Smooth muscle cell (in vitro differentiated cells): ENCODE results near the gene APP. TPM values are rescaled to one million over a fixed set of nuclear protein-coding genes. Genes with fewer than 3 reads are reported as not detected.

ENCODE experiments used
- DNase-seq: peaks from one replicate; lab custom pipeline; 2025; ENCODE audit not compliant: unreplicated experiment; lab: John Stamatoyannopoulos, UW
- H2AFZ ChIP-seq: fragments of 200-600 bp; sonication (generic); 2 replicates; pipeline ENCODE4 v1.6.0; 2016; ENCODE audit warnings: antibody characterized with exemption, low read depth, mild to moderate bottlenecking
- H3F3A ChIP-seq: fragments of 200-600 bp; sonication (generic); 2 replicates; pipeline ENCODE4 v1.6.0; 2017; ENCODE audit warnings: antibody characterized with exemption, low read depth
- H3K27ac ChIP-seq: fragments of 200-600 bp; sonication (generic); 2 replicates; pipeline ENCODE4 v1.5.1; 2016; ENCODE audit warnings: low read depth, mild to moderate bottlenecking
- H3K27me3 ChIP-seq: fragments of 200-600 bp; sonication (generic); 2 replicates; pipeline ENCODE4 v1.6.1; 2016; ENCODE audit warnings: low read depth, mild to moderate bottlenecking
- H3K36me3 ChIP-seq: fragments of 200-600 bp; sonication (generic); 2 replicates; pipeline ENCODE4 v1.5.1; 2016; ENCODE audit warnings: low read depth
- H3K4me1 ChIP-seq: fragments of 200-600 bp; sonication (generic); 2 replicates; pipeline ENCODE4 v1.5.1; 2016; ENCODE audit warnings: low read depth
- H3K4me2 ChIP-seq: fragments of 200-600 bp; sonication (generic); 2 replicates; pipeline ENCODE4 v1.6.0; 2016; ENCODE audit warnings: mild to moderate bottlenecking
- H3K4me3 ChIP-seq: fragments of 200-600 bp; sonication (generic); 2 replicates; pipeline ENCODE4 v1.5.1; 2016; ENCODE audit warnings: mild to moderate bottlenecking
- H3K79me2 ChIP-seq: fragments of 200-600 bp; sonication (generic); 2 replicates; pipeline ENCODE4 v1.6.0; 2016; ENCODE audit warnings: low read depth, mild to moderate bottlenecking
- H3K9ac ChIP-seq: fragments of 200-600 bp; sonication (generic); 2 replicates; pipeline ENCODE4 v1.6.0; 2016; ENCODE audit warnings: low read depth
- H3K9me3 ChIP-seq: fragments of 200-600 bp; sonication (generic); replicated peaks from 2 replicates; pipeline ENCODE4 v1.5.1; 2016; ENCODE audit warnings: low read depth
- H4K20me1 ChIP-seq: fragments of 200-600 bp; sonication (generic); 2 replicates; pipeline ENCODE4 v1.6.0; 2016; ENCODE audit warnings: low read depth
- CTCF ChIP-seq: fragments of 200-600 bp; sonication (generic); IDR thresholded peaks from 2 replicates; pipeline ENCODE4 v1.5.1; 2017; ENCODE audit warnings: borderline replicate concordance, mild to moderate bottlenecking, antibody characterized with exemption; ENCODE audit not compliant: insufficient read depth, poor library complexity, severe bottlenecking
- WGBS: methylation state at CpG from one replicate; pipeline ENCODE4 v1.1.7; 2016; ENCODE audit warnings: low lambda C conversion rate; 5-methylcytosine and 5-hydroxymethylcytosine counted together
- polyA plus RNA-seq: library from polyadenylated mRNA; unstranded; fragments of >200 nt; fragmentation: Nextera tagmentation; extraction: Ambion mirVana; gene quantifications from 2 replicates; pipeline ENCODE4 v1.2.1, GENCODE V29; 2016
- total RNA-seq: library from RNA; depleted of rRNA; stranded (reverse); fragments of >200 nt; gene quantifications from 2 replicates; pipeline ENCODE4 v1.2.3, GENCODE V29; 2014

Gene APP
- total and polyA plus RNA-seq, 2 experiments from 2014 or later: 65.3 to 459 TPM

GRCh38 chr21:26199456-26199855 lies 28.9 kb upstream of the APP start:
- no peak for DNase-seq
- no peak for TF ChIP-seq CTCF
- Histone ChIP-seq H3K27ac (peak overlapping the region; percentile 97), H3K27me3 (no peaks in the 10 kb centered on the region), H3K4me3 (no peak overlapping the region), H3K79me2 (no peaks in the 10 kb centered on the region), H3K9me3 (no peaks in the 10 kb centered on the region), H3F3A (peaks cover 12% of the 10 kb centered on the region), H4K20me1 (no peaks in the 10 kb centered on the region), H3K4me2 (peak overlapping the region; percentile 70), H3K4me1 (peaks cover 5% of the 10 kb centered on the region), H2AFZ (no peak overlapping the region), H3K36me3 (no peaks in the 10 kb centered on the region), H3K9ac (peak overlapping the region; percentile 87)
- WGBS: 25% methylated on average over 4 of the region's 4 CpGs

DNA sequence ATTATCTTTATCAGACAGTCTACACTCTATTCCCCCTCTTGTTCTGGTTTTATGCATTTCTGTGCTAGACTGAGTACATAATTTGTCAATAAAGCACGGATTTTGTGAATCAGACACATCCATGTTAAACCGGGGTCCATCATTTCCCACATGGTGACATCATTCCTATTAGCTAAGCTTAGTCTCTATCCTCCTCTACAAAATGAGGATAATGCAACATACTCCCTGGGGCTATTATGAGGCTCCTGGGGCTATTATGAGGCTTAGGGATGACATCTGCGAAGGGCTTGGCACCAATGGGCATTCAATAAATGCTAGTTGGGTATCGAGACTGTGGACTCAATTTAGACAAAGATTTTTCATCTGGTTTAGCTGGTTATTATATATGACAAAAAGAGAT lies 25.1 kb upstream of the APP start:
- WGBS: 65% methylated on average over 4 of the region's 4 CpGs

DNA sequence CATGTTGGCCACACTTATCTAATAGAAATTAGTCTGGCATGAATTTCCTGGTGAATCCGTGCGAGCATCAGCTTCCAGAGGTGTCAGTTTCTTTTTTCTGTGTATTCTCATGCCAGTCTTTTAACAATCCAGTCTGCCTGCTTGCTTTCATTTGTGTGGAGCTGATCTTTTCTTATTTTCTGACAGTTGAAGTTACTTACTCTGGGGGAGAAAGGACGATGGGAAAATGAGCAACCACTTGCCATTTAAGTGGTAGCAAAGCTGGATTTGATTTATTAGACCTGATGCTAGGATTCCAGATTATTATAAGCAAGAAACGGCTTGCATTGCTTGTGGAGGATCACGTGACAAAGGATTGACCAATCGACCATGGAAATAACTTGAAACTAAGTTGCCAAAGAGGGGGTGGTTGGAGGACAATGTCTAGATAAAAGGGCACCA lies 24.3 kb upstream of the APP start:
- Histone ChIP-seq H4K20me1 (no peaks in the 10 kb centered on the region), H3K4me3 (no peak overlapping the region), H2AFZ (peak overlapping the region; percentile 32), H3K9me3 (no peaks in the 10 kb centered on the region), H3K4me2 (peak overlapping the region; percentile 45), H3K9ac (peak overlapping the region; percentile 68), H3K36me3 (no peaks in the 10 kb centered on the region), H3F3A (peaks cover 12% of the 10 kb centered on the region), H3K79me2 (no peaks in the 10 kb centered on the region), H3K27me3 (no peaks in the 10 kb centered on the region), H3K4me1 (peaks cover 5% of the 10 kb centered on the region), H3K27ac (peak overlapping the region; percentile 97)
- no peak for DNase-seq
- TF ChIP-seq CTCF: no peak
- 45% methylated on average over 6 of the region's 6 CpGs for WGBS

More for the DNA sequence above, 25.1 kb upstream of the APP start:
- peak overlapping the region; percentile 45 for H3K4me2 ChIP-seq
- TF ChIP-seq CTCF: no peak
- no peaks in the 10 kb centered on the region for H3K27me3 ChIP-seq
- no peaks in the 10 kb centered on the region for H4K20me1 ChIP-seq
- no peaks in the 10 kb centered on the region for H3K9me3 ChIP-seq
- no peak overlapping the region for H3K4me3 ChIP-seq
- H3K9ac ChIP-seq: peak overlapping the region; percentile 68
- H3F3A ChIP-seq: peaks cover 12% of the 10 kb centered on the region
- H3K36me3 ChIP-seq: no peaks in the 10 kb centered on the region
- DNase-seq: no peak
- H2AFZ ChIP-seq: peak overlapping the region; percentile 14
- H3K79me2 ChIP-seq: no peaks in the 10 kb centered on the region
- peaks cover 5% of the 10 kb centered on the region for H3K4me1 ChIP-seq
- H3K27ac ChIP-seq: peak overlapping the region; percentile 97

- Histone ChIP-seq H3F3A (peaks cover 12% of the 10 kb centered on the region), H3K4me3 (no peak overlapping the region), H3K4me1 (peaks cover 5% of the 10 kb centered on the region), H4K20me1 (no peaks in the 10 kb centered on the region), H3K27me3 (no peaks in the 10 kb centered on the region), H3K27ac (peak overlapping the region; percentile 97), H3K9me3 (no peaks in the 10 kb centered on the region), H3K4me2 (peak overlapping the region; percentile 45), H2AFZ (peak overlapping the region; percentile 32), H3K79me2 (no peaks in the 10 kb centered on the region), H3K9ac (peak overlapping the region; percentile 14), H3K36me3 (no peaks in the 10 kb centered on the region)
- DNase-seq: no peak
- 91% methylated on average over 3 of the region's 3 CpGs for WGBS
- TF ChIP-seq CTCF: no peak
Measured at GRCh38 chr21:26194326-26194725, 23.8 kb upstream of the APP start.
